GM20431 (cell line): ENCODE data around the gene AKAP13.

Experiments
- in situ Hi-C: fragments of 300-500 bp; cut with MseI, MboI; formaldehyde crosslinking; loops from one replicate; pipeline ENCODE4 v1.15.0; 2020; ENCODE audit warnings: low sequenced_read_pairs; ENCODE audit not compliant: unreplicated experiment

Gene AKAP13

DNA sequence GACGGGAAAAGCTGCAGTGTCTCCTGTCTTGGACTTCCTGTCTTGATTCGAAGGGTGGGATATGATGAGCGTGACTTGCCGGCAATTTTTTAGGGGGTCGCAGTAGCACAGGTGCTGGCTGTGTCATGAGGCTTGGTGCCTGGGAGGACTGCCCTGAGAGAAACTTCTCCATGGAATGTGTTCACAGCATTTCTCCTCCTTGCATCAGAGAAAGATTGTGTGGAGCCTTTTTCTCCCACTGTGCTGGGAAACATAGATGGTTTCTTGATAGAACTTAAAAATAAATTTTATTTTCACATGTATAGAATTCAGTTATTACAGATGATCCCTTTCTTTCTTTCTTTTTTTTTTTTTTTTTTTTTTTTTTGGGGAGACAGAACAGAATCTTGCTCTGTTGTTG, 292.9 kb downstream of the AKAP13 start:
- in situ Hi-C loops: no loop called here

DNA sequence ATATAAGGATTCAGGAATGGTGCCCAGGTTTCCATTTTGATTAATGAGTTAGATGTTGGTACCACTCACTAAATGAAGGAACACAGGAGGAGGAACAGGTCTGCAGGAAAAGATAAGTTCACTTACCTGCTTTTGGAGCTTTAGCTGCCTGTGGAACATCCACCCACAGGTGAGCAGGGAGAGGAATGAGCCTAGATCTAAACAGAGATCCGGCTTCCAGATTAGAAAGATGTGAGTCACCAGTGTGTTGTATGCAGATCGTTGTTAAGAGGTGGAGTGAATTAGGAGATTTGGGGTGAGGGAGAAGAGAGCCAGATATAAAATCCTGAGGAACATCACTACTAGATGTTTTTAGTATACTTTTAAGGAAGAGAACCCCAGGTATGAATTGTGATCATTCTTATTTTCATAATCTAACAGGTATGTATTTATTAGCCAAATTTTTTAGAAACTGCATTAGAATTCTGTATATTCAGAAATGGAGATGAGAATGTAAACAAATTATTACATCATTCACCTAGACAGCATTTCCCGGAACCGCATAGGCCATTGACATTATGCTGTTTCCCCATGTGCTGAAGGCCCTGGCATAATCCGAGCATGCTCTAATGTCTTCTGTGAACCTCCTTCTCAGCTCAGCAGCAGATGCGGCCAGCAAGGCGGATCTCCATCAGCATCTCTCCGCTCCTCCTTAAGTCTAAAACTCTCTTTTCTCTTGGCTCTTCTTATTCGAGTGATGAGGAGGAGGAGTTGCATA, 296.1 kb downstream of the AKAP13 start:
- in situ Hi-C loops: no loop called here

DNA sequence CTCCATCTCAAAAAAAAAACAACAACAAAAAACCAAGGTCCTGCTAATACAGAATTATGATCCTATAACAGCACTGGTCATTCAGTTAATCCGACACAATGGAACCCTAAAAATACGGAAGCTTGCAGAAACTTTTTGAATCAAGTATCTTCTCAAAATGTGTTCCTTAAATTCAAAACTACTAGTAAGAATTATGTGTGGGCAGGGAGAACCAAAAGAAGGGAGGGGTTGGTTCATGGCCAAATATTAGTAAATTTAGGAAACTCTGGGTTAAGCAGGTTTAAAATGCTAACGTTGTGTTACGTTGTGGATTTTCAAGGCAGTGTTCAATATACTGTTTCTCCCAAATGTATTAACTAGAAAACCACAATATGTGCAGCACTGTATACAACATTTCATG, 298.8 kb downstream of the AKAP13 start:
- in situ Hi-C loops: no loop called here

DNA sequence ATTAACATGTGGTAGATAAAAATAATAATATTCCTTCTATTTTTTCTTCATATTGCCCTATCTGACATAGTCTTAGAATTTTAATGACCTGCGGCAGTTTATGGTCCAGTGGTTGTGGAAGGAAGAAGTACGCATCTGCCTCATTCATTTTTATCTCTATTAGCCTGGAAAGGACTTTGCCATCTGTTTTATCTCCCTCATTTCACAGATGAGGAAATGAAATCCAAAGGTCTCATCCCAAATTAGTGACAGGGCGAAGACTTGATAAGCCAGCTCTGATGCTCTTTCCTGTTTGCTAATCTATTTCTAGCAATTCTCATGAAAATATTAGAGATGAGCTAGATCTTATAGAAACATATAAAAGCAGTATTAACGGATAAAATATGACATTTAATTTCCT, 301.0 kb downstream of the AKAP13 start:
- in situ Hi-C loops: no loop called here

DNA sequence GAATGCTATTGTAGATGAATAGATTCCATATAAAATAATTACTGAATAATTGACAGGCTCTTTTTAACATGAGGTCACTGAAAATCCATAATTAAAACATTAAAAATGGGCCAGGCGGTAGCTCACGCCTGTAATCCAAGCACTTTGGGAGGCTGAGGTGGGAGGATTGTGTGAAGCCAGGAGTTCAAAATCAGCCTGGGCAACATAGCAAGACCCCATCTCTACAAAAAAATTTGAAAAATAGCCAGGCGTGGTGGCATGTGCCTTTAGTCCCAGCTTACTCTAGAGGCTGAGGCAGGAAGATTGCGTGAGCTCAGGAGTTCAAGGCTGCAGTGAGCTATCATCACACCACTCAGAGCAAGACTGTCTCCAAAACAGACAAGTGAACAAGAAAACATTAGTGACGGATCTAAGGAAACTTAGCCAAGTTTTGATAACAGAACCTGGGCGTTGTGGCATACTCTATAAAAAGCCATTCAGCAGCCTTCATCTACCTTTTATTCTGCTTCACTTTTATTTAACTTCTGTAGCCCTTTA, 303.8 kb downstream of the AKAP13 start:
- in situ Hi-C loops: no loop called here

DNA sequence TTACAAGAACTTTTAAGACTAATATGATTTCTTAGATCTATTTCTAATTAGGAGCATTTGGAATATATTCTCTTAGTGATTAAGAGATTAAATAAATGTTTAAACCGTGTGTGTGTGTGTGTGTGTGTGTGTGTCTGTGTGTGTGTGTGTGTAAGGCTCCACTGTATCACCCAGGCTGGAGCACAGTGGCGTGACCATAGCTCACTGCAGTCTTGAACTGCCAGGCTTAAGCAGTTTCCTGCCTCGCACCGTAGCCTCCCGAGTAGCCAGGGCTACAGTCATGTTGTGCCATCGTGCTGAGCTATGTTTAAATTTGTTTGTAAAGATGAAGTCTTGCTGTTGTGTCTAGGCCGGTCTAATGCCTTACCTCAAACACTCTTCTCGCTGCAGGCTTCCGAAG, 305.0 kb downstream of the AKAP13 start:
- in situ Hi-C loops: no loop called here

DNA sequence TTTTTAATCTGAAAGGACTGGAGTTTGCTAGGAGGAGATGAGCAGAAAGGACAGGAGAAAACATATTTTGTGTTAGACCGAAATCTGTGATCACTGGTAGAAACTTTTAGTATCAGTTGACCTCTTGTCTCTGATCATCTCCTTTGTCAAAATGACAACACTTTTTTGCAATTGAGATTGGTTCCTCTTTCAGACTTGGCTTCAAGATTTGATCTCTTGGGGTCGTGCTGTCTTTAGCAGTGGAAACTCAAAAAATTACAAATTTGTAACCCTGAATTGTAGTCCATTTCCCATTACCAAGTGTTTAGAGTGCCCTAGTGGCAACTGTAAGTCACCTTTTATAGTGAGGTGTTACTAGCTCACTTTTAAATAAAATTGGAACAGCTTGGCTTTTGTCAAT, 306.9 kb downstream of the AKAP13 start:
- in situ Hi-C loops: no loop called here

DNA sequence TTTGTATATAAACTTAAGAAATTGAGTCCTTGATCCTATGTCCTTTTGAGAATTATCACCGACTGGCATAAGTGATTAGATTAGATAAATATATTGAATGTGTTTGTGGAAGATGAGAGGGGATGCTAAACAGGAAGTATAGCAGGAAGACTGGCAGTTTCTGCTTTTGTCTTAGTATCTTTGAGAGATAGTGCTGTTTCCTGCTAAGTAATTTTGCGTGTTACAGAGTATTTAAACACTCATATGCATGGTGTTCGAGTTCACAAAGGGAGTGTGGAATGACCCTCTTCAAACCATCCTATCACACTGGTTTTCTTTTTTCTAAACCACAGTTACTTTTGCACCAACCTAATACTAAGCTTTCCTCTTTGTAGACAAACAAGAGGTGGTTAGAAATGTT, 308.3 kb downstream of the AKAP13 start:
- in situ Hi-C loops: no loop called here

DNA sequence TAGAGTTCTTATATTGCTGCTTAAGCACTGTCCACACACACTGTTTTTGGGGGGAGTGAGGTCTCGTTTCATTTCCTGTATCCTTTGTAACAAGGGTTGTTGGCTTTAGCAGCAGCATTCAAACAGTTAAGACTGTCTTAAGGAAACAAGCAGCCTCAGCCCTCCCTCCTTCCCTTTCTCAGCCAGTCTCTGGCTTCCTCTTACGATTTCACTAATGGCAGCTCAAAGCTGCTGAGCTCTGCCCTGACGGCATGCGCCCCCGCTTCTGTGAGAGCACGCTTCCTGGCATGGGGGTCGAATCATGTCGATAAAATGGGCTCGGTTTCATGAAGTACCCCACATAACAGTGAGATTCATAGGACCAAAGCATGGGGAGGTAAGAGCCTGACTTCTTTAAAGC, 309.3 kb downstream of the AKAP13 start:
- in situ Hi-C loops: no loop called here

DNA sequence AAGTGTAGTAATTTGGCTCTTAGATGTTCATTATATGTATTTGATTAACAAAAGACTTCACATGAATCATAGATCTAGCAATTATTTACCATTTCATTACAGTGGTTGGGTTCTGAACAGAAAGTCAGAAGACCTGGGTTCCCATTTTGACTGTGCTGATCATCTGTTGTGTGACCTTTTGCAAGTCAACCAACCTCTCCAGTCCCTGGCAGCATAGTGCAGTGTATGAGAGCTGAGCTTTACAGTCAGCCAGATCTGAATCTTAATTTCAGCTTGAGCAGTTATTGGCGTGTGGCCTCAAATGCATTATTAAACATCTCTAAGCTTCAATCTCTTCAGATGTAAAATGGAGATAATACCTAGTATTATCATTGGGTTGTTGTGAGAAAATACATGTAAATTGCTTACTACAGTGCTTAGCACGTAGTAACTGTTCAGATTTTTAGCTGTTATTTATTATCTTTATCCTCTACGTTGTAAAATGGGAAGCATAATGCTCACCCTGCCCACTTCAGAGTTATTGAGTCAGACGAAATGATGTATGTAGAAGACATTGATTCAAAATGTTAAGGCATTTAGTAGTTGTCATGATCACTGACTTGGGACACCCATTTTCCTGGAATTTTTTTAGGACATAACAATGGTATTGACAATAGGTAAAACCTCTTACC, 310.3 kb downstream of the AKAP13 start:
- in situ Hi-C loops: no loop called here

DNA sequence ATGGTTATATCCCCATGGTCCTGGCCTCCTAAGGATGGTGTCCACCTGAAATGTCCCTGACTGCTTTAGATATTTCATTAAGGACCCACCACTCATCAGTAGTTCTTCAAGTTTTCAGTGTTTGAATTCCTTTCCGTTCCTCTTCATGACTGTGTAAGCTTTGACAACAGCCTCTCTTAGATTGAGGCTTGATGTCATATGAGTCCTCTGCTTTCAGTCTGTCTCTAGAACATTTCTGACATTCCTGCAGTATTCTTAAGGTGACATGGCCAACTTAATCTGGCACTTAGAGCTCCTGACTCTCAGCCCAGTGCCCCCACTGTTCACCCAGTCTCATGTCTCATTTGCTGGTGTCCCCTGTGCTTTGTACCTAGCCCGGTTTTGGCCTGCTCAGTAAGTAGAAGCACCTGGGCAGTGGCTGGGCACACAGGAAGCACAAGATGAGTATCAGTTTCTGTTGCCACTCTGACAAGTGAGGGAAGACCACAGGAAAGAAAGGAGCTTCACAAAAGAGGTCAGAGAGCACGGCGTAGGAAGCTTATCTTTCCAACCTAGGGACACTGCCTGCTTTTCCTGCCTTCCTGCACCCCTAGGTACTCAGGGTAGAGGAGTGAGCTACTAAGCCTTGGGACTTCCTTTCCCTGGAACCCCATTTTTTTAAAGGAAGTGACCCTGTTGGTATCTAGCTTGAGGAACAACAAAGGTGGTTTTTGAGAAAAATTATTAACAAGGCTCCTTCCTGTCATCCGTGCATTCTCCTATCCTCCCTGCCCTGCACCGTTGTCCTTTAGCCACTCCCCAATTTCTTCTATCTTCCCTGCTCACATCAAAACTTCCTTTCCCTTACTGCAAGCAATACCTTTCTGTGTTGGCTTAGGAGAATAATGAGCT, 311.2 kb downstream of the AKAP13 start:
- in situ Hi-C loops: no loop called here

DNA sequence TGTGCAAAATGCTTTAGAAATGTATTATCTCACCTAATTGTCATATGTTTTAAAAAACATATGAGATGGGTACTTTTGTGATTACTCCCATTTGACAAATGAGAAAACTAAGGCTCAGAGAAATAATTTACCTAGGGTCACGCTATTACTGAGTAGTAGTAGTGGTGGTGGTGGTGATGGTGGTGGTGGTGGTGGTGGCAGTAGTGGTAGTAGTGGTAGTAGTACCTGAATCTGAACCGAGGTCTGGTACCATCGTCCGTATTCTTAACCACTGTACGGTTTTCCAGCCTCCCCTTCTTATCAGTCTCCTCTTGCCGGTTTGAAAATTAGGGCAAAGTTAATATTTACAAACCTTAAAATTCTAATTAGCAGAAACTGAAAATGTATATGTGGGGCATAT, 311.9 kb downstream of the AKAP13 start:
- in situ Hi-C loops: no loop called here

DNA sequence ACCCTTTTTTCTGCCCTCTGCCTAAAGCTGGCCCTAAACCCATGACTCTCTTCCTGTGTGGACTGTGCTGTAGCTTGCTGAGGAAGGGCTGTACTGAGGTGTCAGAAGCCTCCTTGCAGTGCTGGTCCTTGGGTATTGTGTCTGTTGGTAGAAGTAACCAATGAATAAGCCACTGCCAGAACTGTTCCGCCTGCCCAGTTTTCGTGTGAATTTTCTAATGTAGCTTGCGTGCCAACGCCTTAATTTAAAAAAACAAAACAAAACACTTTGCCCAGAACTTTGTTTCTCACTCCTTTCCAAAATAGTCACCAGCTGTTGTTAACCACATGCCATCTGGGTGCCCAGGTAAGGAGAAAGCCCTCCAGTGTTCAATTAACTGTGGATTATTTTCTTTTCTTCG, 312.5 kb downstream of the AKAP13 start:
- in situ Hi-C loops: no loop called here

DNA sequence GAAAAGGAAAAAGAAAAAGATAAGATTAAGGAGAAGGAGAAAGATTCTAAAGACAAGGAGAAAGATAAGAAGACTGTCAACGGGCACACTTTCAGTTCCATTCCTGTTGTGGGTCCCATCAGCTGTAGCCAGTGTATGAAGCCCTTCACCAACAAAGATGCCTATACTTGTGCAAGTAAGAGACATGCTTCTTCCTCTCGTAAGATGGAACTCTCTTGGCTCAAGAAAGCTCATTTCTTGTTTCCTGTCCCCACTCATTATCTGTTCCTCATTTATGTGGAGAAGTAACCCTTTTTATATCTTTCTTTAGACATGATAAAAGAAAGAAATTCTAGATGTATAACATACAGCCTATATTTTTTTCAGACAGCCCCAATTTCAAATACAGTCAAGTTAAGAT, 312.9 kb downstream of the AKAP13 start:
- in situ Hi-C loops: no loop called here

DNA sequence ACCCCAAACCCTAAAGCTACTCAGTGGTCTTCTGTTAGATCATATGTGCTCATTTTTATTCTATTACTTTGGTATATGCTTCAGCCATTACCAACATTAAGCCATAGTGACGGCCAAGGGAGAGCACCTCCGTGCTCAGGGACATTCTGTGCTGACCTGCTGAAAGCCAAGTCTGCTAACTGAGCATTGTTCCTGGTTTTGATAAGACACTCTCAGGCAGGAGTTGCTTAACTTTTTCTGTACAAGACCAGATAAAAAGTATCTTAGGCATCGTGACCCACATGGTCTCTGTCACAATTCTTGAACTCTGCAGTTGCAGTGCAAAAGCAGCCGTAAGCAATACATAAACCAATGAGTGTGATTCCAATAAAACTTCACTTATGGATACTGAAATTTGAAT, 313.7 kb downstream of the AKAP13 start:
- in situ Hi-C loops: no loop called here

DNA sequence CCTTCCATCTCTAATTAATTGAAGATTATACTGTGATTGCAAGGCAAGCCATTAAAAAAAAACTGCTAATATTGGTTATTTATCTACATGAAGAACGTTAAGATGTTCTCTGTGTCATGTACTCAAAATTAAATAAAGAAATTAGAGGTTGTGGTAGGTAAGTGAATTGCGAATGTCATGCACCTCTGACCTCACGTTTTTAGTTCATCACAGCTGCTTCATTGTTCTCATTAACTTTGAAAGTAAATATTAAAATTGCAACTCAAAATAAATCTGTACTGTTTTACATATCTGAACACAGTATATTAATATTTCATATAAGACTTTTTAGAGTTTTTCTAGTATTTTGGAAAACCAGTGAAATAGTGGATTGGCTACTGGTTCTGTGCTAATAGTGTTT, 320.4 kb downstream of the AKAP13 start:
- in situ Hi-C loops: no loop called here

DNA sequence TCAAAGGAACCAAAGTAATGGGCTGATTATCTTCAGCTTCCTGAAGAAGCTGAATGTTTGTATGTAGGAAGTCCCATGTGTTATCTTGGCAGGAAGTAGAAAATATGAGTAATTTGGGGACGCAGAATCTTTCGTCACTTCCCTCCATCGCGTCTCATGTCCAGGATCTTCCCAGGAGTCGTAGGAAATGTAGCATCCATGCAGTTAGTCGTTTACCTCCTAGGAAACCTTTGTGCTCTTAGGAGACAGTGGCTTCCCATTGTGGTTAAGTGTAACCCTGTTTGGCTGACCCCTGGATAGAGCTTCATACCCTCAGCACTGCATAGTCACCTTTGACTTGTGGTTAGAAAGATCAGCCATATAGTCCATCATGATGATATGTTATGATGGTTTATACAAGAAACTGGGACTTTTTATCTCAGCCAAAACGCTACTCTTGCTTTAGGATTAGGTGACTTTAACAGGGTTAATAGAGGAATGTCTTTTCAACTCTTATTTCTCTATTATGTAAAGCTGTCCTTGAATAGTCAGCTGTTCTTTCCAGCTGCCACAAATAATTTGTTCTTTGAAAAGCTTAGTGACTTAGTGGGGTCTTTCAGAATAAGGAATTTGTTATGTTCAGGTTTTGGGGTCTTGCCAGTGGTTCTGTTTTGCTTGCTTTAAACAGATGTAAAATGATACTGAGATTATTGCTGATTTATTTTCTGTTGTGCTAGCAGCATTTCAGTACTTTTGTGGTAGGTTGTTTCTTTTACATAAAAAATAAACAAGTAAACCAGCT, 322.1 kb downstream of the AKAP13 start:
- in situ Hi-C loops: no loop called here

DNA sequence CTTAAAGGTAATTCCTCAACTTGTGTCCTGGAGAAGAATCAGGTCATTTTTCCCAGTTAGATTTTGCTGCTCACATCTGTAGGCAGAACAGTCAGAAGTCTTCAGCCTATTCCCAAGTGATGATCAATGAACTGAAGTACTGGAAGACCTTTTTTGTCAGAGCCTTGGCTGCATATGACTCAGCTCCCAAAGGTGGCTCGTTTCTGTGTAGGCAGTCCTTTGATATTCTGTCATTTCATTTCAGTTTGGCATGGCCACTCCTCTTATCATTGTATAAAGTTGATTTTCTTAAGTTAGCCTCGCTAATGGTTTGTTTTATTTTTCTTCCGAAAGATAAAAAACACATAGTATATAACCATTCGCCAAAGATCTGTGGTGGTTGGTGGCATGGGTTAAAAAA, 323.7 kb downstream of the AKAP13 start:
- in situ Hi-C loops: no loop called here

DNA sequence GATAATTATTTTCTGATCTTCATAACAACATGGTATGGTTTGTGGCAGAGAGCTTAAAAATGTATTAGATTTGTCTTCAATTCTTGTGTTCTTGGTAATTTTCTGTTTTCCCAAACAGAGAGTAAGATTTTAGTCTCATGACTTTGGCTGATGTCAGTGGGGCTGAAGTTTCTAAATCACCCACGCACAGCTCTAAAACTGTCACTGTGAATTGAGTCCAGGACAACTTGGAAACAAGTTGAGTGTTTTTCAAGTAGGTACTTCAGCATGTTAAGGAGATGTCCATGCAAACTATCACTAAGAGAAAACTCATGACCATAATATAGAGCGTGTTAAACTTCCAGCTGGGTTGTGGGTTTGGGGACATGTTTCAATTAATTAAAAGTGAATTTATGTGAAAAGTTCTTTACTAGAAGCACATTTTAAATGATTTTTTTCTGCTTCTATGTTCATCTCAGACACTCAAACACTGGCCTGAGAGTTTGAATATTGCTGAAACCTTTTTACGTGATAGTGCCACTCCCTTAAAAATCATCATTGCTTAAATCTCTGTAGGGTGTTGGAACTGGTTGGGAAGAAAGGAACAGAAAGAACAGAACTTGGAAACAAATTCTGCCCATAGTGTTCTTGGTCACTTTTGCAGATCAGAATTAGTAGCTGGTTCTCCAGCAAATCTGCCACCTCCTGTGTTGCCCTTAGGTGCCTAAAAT, 324.5 kb downstream of the AKAP13 start:
- in situ Hi-C loops: no loop called here
